ENCODE data around the gene SLAMF9.

SLAMF9 gene

DNA sequence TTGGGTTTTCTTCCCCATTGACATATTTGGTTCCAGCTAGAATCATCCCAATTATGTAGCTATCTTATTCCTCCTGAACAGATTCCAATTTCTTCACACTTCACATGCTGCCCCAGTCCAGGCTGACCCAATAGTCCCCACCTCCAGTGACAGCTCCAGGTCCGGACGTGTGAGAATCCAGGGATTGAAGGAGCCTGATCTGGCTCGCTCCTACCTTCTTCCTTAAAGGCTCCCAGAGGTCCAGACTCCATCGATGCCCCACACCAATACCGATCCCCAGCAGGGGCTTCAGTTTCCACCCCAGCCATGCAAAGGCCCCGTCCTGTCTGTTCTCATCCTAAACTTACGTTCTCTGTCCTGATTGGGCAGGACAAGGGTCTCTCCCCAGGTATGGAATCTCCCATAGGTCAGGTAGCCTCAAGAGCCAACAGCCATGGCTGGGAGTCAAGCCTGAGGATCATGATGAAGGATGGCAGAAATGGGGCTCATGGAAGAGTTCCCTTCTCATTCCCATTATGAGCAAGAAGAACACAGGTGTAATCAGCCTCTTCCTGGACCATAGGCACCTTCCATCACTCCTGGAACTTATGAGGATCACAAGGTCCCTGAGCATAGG, 20.4 kb upstream of the SLAMF9 start:
- no peak for DNase-seq

DNA sequence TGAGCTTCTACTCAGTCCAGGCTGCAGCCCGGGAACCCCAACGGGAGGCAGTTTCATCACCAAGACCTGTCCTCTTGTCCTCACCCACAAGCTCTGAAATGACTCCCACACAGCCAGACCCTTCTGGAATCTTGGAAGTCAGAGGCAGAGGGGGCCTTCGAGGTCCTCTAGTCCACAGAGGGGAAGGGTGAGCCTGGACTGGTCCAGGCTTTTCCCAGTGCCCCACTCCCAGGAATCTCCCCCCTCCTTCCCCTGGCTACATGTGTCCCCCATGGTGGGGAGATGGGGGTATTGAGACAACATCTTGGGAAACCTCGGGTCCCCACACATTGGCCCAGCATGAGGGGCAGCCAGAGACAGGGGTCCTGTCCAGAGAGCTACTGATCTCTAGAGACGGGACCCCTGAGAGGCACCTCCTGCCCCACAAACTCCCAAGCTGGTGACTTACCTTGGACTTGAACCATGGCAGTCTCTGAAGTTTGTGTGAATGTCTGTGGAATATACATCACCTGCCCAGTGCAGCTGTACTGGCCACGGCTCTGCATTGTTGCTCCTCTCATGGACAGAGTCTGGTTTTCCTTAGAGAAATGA, 19.4 kb upstream of the SLAMF9 start:
- DNase-seq = no peak

DNA sequence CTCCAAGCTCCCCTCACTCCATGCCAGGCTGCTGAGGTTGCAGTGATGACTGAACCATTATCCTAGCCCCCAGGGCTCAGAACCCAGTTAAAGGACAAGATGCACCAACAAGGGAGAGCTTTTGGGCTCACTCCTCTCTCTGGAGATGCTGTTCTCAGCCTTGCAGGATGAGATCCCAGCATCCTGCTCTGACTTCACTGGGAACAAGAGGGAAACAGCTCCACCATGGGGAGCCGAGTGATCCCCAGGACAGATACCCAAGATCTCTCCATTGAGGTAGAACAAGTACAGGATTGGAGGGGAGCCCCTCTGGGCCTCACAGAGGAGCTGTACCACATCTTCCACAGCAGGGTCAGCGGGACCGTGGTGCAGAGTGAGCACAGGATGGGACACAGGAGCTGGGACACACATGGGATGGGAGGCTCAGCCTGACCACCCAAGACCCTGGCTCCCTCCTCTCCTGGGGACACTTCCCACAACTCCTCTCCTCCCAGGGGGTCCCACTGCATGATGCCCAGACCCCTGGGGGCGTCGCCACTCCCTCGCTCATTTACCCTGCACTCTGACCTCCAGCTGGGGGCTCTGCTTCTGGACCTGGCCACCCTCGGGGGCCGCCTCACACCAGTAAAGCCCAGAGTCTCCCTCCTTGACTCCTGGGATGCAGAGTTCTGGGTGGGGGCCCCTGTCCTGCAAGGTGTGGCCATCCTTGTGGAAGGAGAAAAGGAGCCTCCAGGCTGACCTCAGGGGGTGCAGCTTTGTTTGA, 18.6 kb upstream of the SLAMF9 start:
- DNase-seq = no peak

DNA sequence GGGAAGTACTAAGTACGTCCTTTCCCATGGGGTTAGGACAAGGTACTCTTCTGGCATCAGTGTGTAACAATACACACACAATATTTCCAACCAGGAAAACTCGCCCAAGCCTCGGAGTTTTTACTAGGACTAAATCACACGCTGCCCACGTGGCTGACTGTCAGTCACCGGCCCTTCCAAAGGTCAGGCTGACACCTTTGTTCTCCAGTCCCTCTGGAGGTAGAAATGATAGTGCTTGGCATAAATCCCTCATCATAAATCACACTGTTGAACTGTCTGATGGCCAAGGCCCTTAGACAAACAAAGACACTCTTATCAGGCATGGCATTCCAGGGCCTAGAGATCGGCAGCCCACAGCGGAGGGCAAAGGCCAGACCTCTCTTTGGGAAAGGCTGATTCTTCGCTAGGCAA, 16.9 kb upstream of the SLAMF9 start:
- DNase-seq = no peak

DNA sequence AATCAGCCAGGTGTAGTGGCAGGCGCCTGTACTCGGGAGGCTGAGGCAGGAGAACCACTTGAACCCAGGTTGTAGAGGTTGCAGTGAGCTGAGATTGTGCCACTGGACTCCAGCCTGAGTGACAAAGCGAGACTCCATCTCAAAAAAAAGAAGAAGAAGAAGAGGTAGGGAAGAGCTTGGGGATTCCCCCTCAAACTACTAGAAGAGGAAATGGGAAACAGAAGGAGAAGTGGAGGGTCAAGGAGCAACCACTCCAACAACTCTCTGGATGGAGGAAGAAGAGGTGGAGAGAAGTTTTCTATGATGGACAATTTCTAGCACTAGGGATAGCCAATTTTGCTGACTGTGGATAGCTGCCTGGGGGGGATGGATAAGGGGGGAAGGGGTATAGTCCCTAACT, 14.9 kb upstream of the SLAMF9 start:
- no peak for DNase-seq

DNA sequence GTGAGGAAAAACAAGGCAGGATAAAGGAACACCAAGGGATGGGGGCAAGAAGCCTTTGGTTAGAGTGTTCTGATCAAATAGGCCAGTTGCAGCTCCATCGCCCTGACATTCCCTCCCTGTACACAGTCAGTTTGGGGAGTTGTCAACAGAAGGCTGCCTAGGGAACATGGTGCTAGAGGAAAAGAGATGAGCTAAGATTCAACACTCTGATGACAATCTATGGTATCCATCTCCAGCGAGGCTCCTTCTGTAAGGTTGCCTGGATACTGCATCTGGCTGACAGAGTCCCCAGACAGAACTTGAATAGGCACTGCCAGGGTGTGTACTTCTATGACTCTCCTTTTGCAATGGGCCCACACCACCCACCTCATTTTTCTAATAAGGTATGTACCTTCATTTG, 11.2 kb upstream of the SLAMF9 start:
- peak; percentile 27 for DNase-seq

DNA sequence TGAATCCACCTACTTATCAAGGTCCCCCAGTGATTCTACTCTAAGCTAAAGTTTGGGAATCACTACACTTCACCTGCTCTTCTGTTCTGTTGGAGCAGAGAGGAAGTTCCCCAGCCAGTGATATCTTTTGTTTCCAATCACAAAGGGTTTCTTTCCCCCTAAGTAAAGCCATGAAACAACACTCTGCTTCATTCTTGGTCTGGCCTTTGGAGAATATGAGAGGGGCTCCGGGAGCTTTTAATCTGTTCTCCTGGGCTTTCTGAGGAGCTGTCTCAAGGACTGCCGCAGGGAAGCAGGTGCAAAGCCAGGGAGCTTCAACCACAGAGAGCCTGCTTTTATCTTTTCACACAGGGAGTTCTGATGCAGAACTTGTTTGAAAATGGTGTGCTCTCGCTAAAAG, 10.1 kb upstream of the SLAMF9 start:
- peak; percentile 56 for DNase-seq

DNA sequence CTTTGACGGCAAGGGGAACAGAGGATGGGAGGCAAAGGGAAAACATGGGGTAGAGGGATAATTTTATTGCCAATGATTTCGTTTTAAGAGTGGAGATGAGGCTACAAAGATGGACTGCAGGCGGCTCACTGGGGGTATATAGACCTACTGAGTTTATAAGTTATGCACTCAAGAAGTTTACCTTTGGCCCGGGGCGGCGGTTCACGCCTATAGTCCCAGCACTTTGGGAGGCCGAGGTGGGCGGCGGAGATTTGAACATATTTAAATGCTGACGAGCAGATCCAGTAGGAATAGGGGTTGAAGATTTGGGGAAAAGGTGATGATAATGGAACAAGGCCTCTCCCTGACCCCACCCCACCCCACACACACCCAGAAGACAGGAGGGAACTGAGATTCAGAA, 8.1 kb upstream of the SLAMF9 start:
- DNase-seq = no peak

DNA sequence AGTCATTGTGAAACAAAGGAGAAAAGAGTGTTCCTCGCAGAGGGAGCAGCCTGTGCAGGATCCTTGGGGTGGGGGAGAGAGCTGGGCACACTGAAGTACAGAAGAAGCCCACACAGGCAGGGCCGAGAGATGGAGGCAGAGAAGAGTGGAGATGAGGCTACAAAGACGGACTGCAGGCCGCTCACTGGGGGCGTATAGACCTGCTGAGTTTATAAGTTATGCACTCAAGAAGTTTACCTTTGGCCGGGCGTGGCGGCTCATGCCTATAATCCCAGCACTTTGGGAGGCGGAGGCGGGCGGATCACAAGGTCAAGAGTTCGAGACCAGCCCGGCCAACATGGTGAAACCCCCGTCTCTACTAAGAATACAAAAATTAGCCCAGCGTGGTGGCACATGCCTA, 7.6 kb upstream of the SLAMF9 start:
- DNase-seq = no peak

DNA sequence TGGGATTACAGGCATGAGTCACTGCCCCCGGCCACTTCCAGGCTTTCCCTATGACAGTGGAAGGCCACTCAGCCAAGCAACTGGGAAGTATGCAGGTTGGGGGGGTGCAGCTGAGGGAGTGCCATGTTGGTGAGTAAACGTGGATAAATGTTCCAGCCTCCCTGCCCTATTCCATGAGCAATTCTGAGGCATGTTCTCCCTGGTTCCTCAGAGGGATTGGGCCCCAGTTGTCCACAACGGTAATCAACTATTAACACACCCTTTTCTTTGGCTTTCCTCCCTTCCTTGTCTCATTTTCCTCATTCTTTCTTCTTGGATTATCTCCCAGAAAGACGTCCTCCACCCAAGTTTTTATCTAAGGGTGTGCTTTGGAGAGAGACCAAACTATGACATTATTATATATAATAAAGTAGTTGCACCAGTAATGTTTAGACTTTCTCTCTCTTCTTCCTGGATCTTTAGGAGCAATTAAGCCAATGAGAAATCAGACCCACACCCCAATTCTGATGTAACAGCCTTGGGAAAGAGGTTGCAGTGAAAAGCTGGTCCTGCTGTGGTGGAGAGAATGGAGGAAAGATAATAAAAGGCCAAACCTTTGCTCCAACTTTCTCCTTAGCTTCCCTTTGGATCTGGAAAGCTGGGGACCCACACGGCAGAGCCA, 6.8 kb upstream of the SLAMF9 start:
- DNase-seq = no peak

DNA sequence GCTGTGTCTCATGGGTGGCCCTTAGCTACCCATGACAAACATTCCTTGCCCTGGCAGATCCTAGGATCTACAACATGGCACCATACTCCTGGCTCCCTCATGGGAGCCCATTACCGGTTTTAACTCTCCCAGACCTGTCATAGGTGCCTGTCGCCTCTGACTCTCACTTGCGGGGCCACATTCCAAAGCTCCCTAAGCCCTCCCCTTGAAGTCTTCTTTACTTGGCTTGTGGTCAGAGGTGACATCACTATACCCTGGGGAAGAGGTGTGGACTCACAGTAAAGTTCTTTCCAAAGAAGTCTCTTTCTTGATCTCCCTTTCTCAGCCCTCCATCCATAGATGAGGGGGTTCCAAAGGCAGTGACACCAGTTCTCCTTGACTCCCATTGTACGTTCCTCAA, 5.4 kb upstream of the SLAMF9 start:
- no peak for DNase-seq

DNA sequence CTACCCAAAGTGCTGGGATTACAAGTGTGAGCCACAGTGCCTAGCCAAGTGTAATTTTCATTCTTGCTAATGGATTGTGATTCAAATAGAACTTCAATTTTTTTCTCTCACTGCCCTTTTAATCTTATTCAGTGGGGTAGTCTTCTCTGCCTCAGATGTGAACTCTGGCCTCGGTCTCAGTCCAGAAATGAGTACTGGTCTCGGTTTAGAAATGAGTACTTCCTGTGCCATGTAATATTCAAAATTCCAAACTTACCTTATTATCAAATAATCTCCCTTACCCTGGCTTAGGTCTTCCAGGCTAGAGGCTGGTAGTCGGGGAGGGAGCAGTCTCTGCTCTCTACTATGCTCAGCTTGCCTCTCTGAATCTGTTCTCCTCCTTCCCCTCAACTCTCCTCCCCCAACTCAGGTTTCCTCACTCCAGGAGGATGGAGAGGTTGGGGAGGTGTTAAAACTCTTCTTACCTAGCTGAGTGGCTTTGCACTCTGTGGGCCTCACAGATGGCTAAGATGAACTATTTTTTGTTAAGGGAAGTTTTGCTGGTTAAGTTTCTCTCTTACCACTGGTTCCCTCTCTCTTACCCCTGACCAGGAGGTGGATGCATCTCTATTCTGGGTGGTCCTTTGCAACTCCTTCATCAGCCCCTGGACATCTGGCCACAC, 4.8 kb upstream of the SLAMF9 start:
- DNase-seq = peak; percentile 30

DNA sequence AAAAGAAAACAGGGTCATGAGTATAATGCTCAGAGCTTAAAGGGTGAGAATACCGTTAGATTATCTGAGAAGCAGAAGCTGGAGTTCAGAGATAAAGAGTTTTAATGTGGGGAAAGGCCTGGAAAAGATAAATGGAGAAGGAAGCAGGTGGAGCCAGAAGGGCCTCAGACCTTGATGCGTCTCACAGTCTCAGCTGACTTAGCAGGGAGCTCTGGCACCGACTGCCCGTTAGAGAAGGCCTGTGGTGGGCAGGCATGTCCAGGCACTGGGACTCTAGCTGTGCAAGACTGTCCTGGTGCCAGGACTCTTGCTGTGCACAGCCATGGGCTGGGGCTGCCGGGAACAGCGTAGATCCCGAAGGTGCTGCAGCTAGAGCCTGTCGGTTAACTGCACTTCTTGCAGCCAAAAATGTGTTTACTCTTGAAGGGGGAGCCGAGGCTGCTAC, 3.8 kb upstream of the SLAMF9 start:
- DNase-seq = peak; percentile 97

DNA sequence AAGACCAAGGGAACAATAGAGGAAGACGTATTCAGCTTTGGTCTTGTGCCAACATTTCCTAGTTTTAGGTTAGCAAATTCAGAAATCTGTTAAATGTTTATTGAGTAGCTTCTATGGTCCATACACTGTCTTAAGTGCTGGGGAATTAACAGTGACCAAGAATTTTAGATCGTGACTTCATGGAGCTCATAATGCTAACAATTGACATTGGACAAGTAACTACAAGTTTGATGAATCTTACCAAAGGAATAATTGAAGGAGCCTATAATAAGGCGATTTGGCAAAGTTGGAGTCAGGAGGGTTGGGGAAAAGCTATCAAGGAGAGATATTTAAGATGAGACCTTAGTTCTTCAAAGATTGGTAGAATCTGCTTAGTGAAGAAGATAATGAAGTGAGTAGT, 1.4 kb upstream of the SLAMF9 start:
- DNase-seq = no peak

DNA sequence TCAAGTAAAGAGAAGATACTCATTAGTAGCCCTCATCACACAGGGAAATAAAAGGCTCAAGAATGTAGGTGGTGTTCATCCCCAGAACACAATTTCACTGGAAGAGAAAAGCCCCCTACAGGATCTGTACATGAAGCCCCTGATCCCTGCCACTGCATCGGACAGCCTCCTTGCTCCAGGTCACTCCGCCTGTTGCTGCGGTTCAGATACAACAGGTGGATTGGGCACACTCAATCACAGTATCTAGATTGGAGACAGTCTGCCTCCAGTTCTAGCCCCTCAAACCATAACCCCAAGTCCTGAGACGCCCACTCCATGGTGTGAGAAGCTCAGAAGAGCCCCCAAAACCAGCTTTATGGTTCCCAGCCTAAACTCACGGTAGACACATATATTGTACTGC, 1.1 kb downstream of the SLAMF9 start:
- no peak for DNase-seq

DNA sequence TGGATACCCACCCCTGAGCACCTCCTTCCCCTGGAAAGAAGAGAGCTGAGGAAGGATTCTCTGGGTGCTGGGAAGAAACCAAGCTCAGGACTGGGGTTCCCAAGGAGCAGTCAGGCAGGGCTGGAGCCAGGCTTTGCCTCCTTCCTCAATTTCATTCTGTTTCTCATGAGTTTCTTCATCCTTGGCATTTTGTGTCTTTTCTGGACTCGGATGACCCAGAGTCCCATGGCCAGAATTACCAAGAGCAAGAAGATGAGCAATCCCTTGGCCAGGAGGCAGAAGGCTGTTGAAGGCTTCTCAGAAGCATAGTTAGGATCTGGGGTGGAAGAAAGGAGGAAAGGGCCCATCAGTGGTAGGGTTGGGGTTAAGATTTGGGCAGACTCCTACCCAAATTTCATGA, 2.5 kb downstream of the SLAMF9 start:
- DNase-seq = no peak

DNA sequence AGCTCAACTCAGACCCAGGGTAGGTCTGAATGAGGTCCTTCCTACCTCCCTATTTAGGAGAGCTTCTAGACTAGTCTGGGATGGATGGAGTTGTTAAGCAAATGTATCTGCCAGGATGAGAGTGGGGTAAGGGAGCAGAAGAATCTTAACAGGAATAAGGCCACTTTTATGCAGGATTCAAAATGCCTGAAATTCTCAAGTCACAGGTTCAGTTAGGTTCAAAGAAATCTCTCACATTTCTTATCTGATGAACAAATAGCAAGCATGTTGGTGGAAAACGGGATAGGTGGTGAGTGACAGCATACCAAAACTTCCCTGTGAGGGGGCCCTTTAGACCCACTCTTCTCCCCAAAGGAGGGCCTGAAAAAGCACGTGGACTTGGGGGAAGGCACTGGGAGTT, 3.0 kb downstream of the SLAMF9 start:
- DNase-seq = no peak

DNA sequence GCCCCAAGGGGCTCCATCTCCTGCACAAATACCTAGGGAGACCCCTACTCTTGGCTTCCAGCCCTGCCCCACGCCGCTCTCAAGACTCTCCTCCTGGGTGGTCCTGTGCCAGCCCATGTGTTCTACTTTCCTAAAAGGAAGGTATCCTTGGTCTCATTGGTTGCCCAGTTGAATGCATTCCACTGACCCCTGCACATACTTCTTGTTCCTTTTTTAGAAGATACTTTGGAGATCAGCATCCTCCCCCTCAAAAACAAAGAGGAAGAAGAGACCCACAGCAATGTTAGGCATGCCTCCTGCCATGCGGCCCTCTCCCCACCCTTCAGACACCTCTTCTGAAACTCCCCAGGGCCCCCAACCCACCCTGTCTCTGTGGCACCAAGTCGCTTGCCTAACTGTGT, 4.1 kb downstream of the SLAMF9 start:
- no peak for DNase-seq

DNA sequence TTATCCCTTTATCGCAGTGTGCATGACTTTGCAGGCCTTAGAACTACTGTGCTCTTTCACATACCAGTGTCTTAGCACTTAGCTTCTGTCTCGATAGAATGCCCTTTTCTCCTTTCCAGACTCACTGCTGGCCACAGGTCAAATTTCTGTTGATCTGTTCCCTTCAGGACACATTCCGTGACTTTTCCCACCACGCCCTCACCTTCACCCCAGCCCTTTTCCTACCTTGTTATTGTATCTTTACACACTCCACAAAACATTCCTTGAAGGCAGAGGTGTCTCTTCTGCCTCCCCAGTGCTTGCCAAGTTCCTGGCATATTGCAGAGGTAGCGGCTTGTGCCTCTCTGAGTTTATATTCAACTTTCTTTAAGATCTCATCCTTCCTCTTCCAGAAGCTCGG, 4.9 kb downstream of the SLAMF9 start:
- no peak for DNase-seq

DNA sequence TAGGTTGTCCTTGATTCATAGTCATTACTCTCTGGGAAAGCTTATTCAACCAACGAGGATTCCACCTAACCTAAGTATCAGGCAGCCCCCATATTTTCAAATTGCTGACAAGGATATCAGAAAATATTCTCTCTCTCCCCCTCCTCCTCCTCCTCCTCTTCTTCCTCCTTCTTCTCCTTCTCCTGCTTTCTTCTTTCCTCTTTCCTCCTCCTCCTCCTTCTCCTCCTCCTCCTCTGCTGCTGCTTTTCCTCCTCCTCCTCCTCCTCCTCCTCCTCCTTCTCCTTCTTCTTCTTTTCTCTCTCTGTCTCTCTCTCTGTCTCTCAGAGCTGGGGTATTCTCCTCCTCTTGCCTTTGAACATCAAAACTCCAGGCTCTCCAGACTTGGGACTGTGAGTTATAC, 6.1 kb downstream of the SLAMF9 start:
- no peak for DNase-seq

DNA sequence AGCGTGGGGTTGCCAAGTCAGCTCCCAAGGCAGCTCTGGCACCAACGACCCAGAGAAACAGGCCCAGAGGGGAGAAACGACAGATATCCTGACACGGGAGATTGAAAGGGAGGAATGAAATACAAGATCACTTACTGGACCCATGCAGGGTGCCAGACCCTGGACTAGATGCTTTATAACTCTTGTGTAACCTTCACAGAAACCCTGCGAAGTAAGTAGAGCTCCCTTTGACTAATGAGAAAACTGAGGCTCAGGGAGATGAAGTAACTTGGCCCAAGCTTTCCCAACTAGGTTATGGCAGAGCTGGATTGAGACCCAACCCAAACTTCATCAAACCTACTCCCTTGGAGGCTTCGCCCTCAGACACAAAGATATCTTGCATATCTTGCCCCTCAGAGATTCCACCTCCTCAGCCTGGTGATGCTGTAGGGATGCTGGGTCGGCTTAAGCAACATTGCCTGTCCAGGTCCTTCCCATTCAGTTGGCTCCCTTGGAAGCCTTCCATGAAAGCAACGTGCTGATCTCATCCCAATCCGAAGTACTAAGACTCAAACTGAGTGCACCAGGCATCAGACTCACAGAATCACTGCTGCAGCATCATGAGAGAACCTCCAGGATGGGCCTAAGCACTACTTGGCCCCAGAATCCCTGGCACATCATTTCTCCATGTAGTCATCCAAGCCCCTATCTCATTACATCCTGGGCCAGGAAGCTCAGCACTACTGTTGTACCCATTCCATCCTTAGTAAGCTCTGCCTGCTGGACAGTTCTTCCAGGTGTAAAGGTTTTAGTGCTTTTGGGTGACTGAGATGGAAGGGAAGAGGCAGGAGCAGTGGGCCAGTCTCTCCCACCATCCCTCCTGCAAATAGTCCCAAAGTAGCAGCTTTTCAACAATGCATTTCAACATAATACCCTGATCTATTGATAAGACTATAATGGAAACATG, 7.5 kb downstream of the SLAMF9 start:
- DNase-seq = peak; percentile 48

Measured in NCI-H69 (cell line).